HEK293 (cell line): ENCODE results near the gene SH3GL2.

Source experiments
- CTCF ChIA-PET: fragments of 350-600 bp; formaldehyde crosslinking; extraction: SDS; loops from one replicate; lab custom pipeline; 2021; ENCODE audit warnings: antibody characterized with exemption; lab: Yijun Ruan, JAX
- POLR2A ChIA-PET: fragments of 300-600 bp; formaldehyde crosslinking; extraction: SDS; loops from one replicate; lab custom pipeline; 2020; ENCODE audit warnings: antibody characterized with exemption, inconsistent platforms; lab: Yijun Ruan, JAX
- H3K27ac ChIP-seq: fragments of 200-500 bp; sonication (Bioruptor generic); 2 replicates; pipeline ENCODE4 v1.5.1; 2014; ENCODE audit warnings: low read depth, low read length, control low read depth, inconsistent platforms; ENCODE audit errors: extremely low read depth
- H3K36me3 ChIP-seq, 2 experiments: fragments of 200-500 bp in 1 of 2; sonication (Bioruptor generic) in 1 of 2; 1 replicate in 1 of 2; 2 replicates in 1 of 2; pipeline ENCODE4 v1.5.1; 2014 to 2017; ENCODE audit warnings: inconsistent platforms in 2 of 2, low read length in 2 of 2; ENCODE audit not compliant: control insufficient read depth in 2 of 2, insufficient read depth in 1 of 2
- H3K4me1 ChIP-seq: fragments of 200-500 bp; sonication (Bioruptor generic); 2 replicates; pipeline ENCODE4 v1.5.1; 2014; ENCODE audit warnings: mild to moderate bottlenecking, low read length, inconsistent platforms; ENCODE audit not compliant: control insufficient read depth, insufficient read depth
- H3K4me3 ChIP-seq: 2 replicates; pipeline ENCODE4 v1.5.1; 2011; ENCODE audit warnings: low read depth, mild to moderate bottlenecking, control low read depth, low read length, moderate library complexity
- H3K9me3 ChIP-seq: fragments of 200-500 bp; sonication (Bioruptor generic); 2 replicates; pipeline ENCODE4 v1.5.1; 2014; ENCODE audit warnings: low read depth, low read length, inconsistent platforms; ENCODE audit not compliant: control insufficient read depth, insufficient read depth
- HOXD13 ChIP-seq: sonication (generic); formaldehyde crosslinking; IDR thresholded peaks from 2 replicates; pipeline ENCODE4 v1.8.0; 2022; ENCODE audit warnings: missing genetic modification reagents, borderline replicate concordance
- KLF10 ChIP-seq: fragments of 450-650 bp; IDR thresholded peaks from 2 replicates; pipeline ENCODE4 v1.5.1; 2018; ENCODE audit warnings: missing biosample characterization, mild to moderate bottlenecking, missing genetic modification characterization
- KLF9 ChIP-seq: fragments of 450-650 bp; formaldehyde crosslinking; IDR thresholded peaks from 2 replicates; pipeline ENCODE4 v1.5.1; 2016; ENCODE audit warnings: missing biosample characterization, missing genetic modification characterization, low read depth
- ZFP3 ChIP-seq: fragments of 450-650 bp; formaldehyde crosslinking; IDR thresholded peaks from 2 replicates; pipeline ENCODE4 v1.5.1; 2016; ENCODE audit warnings: low read depth, missing biosample characterization, missing genetic modification characterization
- ZNF169 ChIP-seq: fragments of 450-650 bp; formaldehyde crosslinking; IDR thresholded peaks from 2 replicates; pipeline ENCODE4 v1.5.1; 2016; ENCODE audit warnings: missing biosample characterization, missing genetic modification characterization
- ZNF184 ChIP-seq: fragments of 450-650 bp; IDR thresholded peaks from 2 replicates; pipeline ENCODE4 v1.5.1; 2018; ENCODE audit warnings: missing biosample characterization, mild to moderate bottlenecking, missing genetic modification characterization
- ZNF354C ChIP-seq: fragments of 450-650 bp; formaldehyde crosslinking; IDR thresholded peaks from 2 replicates; pipeline ENCODE4 v1.5.1; 2016; ENCODE audit warnings: missing biosample characterization, missing genetic modification characterization, low read depth, borderline replicate concordance
- ZNF404 ChIP-seq: fragments of 450-650 bp; formaldehyde crosslinking; IDR thresholded peaks from 2 replicates; pipeline ENCODE4 v1.5.1; 2017; ENCODE audit warnings: missing biosample characterization, missing genetic modification characterization
- ZNF426 ChIP-seq: fragments of 450-650 bp; formaldehyde crosslinking; IDR thresholded peaks from 2 replicates; pipeline ENCODE4 v1.5.1; 2017; ENCODE audit warnings: missing biosample characterization, missing genetic modification characterization, mild to moderate bottlenecking, inconsistent platforms, moderate library complexity
- ZNF488 ChIP-seq: fragments of 450-650 bp; formaldehyde crosslinking; IDR thresholded peaks from 2 replicates; pipeline ENCODE4 v1.5.1; 2016; ENCODE audit warnings: missing biosample characterization, missing genetic modification characterization
- ZNF529 ChIP-seq: fragments of 450-650 bp; formaldehyde crosslinking; IDR thresholded peaks from 2 replicates; pipeline ENCODE4 v1.5.1; 2017; ENCODE audit warnings: missing genetic modification characterization, missing biosample characterization; ENCODE audit not compliant: insufficient replicate concordance
- ZNF548 ChIP-seq: fragments of 450-650 bp; formaldehyde crosslinking; IDR thresholded peaks from 2 replicates; pipeline ENCODE4 v1.5.1; 2016; ENCODE audit warnings: missing biosample characterization, missing genetic modification characterization
- ZNF585B ChIP-seq: fragments of 450-650 bp; formaldehyde crosslinking; IDR thresholded peaks from 2 replicates; pipeline ENCODE4 v1.5.1; 2016; ENCODE audit warnings: missing biosample characterization, missing genetic modification characterization
- ZNF596 ChIP-seq: fragments of 450-650 bp; IDR thresholded peaks from 2 replicates; pipeline ENCODE4 v1.5.0; 2018; ENCODE audit warnings: missing biosample characterization, mild to moderate bottlenecking, missing genetic modification characterization, moderate library complexity
- ZNF777 ChIP-seq: fragments of 450-650 bp; formaldehyde crosslinking; IDR thresholded peaks from 2 replicates; pipeline ENCODE4 v1.5.1; 2017; ENCODE audit warnings: missing biosample characterization, missing genetic modification characterization, borderline replicate concordance
- TF ChIP-seq, protein P1 (sequence below): fragments of 450-650 bp; formaldehyde crosslinking; IDR thresholded peaks from 2 replicates; pipeline ENCODE4 v1.5.1; 2016; ENCODE audit warnings: missing biosample characterization, missing genetic modification characterization, borderline replicate concordance
- TF ChIP-seq, protein P2 (sequence below): fragments of 450-650 bp; formaldehyde crosslinking; IDR thresholded peaks from 2 replicates; pipeline ENCODE4 v1.5.0; 2017; ENCODE audit warnings: missing biosample characterization, missing genetic modification characterization, borderline replicate concordance

The SH3GL2 gene

DNA sequence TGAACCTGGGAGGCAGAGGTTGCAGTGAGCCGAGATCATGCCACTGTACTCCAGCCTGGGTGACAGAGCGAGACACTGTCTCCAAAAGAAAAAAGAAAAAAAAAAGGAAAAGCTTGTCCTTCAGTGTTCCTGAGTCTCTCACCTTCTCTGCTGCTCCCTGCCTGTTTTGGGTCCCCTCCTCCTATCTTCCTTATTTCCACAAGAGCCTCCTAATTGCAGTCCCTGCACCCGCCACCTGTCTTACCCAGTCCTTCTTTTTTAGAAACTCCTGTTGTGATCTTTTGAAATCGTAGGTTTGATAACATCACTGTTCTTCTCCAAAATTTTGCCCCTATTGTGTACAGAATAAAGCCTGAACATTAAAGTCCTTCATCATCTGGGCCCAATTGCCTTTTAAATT is 234.9 kb downstream of the SH3GL2 start:
- Histone ChIP-seq H3K27ac (no peak overlapping the region), H3K9me3 (no peaks in the 10 kb centered on the region), H3K36me3 (no peaks in the 10 kb centered on the region), H3K4me1 (no peaks in the 10 kb centered on the region), H3K4me3 (no peak overlapping the region)
- POLR2A ChIA-PET, result no interaction called here
- TF ChIP-seq ZNF596 (tag by site-specific recombination) (no peak), KLF10 (tag by site-specific recombination) (no peak), HOXD13 (CRISPR knock-in tag) (no peak), ZNF426 (no peak), ZNF585B (no peak)
- TF ChIP-seq, protein P1, sequence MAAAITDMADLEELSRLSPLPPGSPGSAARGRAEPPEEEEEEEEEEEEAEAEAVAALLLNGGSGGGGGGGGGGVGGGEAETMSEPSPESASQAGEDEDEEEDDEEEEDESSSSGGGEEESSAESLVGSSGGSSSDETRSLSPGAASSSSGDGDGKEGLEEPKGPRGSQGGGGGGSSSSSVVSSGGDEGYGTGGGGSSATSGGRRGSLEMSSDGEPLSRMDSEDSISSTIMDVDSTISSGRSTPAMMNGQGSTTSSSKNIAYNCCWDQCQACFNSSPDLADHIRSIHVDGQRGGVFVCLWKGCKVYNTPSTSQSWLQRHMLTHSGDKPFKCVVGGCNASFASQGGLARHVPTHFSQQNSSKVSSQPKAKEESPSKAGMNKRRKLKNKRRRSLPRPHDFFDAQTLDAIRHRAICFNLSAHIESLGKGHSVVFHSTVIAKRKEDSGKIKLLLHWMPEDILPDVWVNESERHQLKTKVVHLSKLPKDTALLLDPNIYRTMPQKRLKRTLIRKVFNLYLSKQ, result no peak
- CTCF ChIA-PET, result interaction anchor here (0.5 to 7.4 kb wide), 8 partner anchors 11 to 442 kb away, joined by 3 to 149 read pairs (median 4); no protein-coding TSS in a partner anchor

- Histone ChIP-seq H3K27ac (no peak overlapping the region), H3K4me1 (no peaks in the 10 kb centered on the region), H3K9me3 (no peaks in the 10 kb centered on the region), H3K4me3 (no peak overlapping the region), H3K36me3 (no peaks in the 10 kb centered on the region)
- POLR2A ChIA-PET, result no interaction called here
- CTCF ChIA-PET, result interaction anchor here (1.1 to 7.4 kb wide), 3 partner anchors 9 to 397 kb away, joined by 3 to 149 read pairs (median 5); no protein-coding TSS in a partner anchor
- TF ChIP-seq ZNF404 (tag by site-specific recombination) (no peak), KLF9 (tag by site-specific recombination) (no peak), ZNF169 (tag by site-specific recombination) (no peak), ZNF354C (no peak), ZNF777 (tag by site-specific recombination) (no peak), ZFP3 (tag by site-specific recombination) (no peak), ZNF184 (no peak), ZNF488 (tag by site-specific recombination) (no peak), ZNF548 (tag by site-specific recombination) (no peak), ZNF529 (no peak)
- TF ChIP-seq, protein P2, sequence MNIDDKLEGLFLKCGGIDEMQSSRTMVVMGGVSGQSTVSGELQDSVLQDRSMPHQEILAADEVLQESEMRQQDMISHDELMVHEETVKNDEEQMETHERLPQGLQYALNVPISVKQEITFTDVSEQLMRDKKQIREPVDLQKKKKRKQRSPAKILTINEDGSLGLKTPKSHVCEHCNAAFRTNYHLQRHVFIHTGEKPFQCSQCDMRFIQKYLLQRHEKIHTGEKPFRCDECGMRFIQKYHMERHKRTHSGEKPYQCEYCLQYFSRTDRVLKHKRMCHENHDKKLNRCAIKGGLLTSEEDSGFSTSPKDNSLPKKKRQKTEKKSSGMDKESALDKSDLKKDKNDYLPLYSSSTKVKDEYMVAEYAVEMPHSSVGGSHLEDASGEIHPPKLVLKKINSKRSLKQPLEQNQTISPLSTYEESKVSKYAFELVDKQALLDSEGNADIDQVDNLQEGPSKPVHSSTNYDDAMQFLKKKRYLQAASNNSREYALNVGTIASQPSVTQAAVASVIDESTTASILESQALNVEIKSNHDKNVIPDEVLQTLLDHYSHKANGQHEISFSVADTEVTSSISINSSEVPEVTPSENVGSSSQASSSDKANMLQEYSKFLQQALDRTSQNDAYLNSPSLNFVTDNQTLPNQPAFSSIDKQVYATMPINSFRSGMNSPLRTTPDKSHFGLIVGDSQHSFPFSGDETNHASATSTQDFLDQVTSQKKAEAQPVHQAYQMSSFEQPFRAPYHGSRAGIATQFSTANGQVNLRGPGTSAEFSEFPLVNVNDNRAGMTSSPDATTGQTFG (tag by site-specific recombination), result no peak
- TF ChIP-seq, protein P1, result no peak
Observed at GRCh38 chr9:17816431-17817027, 237.7 kb downstream of the SH3GL2 start.
